Articular chondrocyte of knee joint (primary cell): ENCODE data around the gene GDF7. TPM values are rescaled to one million over a fixed set of nuclear protein-coding genes. Genes with fewer than 3 reads are reported as not detected.

Experiments used
- total RNA-seq: library from RNA; depleted of rRNA; stranded (reverse); fragments of >200 nt; gene quantifications from 2 replicates; pipeline ENCODE4 v1.2.3, GENCODE V29; 2012

Gene GDF7
- total RNA-seq, result 0.76 and 0.91 TPM in 2 replicates

GRCh38 chr2:20666304-20667150 lies at the start of gene GDF7:
GDF7 (plus strand) TSS chr2:20667144; CDS start chr2:20667240, 96 bp downstream.

GRCh38 chr2:20650877-20651730 lies 15.8 kb upstream of the GDF7 start, which contains the start of gene HS1BP3:
HS1BP3 (minus strand) TSS chr2:20651098; CDS start chr2:20651063, 35 bp downstream.

Other genes starting within 250 kb of the GDF7 start
- 211 and 229 TPM in 2 replicates for gene RHOB, start 220.1 kb upstream of the GDF7 start, total RNA-seq
- gene HS1BP3, start 16.0 kb upstream of the GDF7 start, total RNA-seq, result 25.9 and 31.6 TPM in 2 replicates
- 20.4 and 22.9 TPM in 2 replicates for gene LDAH, start 156.0 kb downstream of the GDF7 start, total RNA-seq